ENCODE data around the gene ST6GALNAC5. TPM values are rescaled to one million over a fixed set of nuclear protein-coding genes. Genes with fewer than 3 reads are reported as not detected.
A peak's percentile ranks its signal among the peaks of the same experiment; 100 is the strongest.

The ST6GALNAC5 gene
- total RNA-seq, 1 donor from 2014 or later, result 0.87 TPM

GRCh38 chr1:77056525-77056924 is 189.2 kb downstream of the ST6GALNAC5 start:
- no peak for TF ChIP-seq CTCF (IDR thresholded peaks at IDR 0.05; ENCODE audit: unreplicated experiment)
- Mint-ChIP-seq H3K4me3 (ENCODE audit: unreplicated experiment) (no peak overlapping the region), H3K4me1 (ENCODE audit: unreplicated experiment) (peaks cover 13% of the 10 kb centered on the region), H3K36me3 (ENCODE audit: low read depth, unreplicated experiment) (no peaks in the 10 kb centered on the region), H3K9me3 (ENCODE audit: unreplicated experiment) (no peaks in the 10 kb centered on the region), H3K27me3 (ENCODE audit: unreplicated experiment) (no peaks in the 10 kb centered on the region), H3K27ac (ENCODE audit: unreplicated experiment) (no peak overlapping the region)
- DNase-seq (ENCODE audit: low spot score), result no peak

DNA sequence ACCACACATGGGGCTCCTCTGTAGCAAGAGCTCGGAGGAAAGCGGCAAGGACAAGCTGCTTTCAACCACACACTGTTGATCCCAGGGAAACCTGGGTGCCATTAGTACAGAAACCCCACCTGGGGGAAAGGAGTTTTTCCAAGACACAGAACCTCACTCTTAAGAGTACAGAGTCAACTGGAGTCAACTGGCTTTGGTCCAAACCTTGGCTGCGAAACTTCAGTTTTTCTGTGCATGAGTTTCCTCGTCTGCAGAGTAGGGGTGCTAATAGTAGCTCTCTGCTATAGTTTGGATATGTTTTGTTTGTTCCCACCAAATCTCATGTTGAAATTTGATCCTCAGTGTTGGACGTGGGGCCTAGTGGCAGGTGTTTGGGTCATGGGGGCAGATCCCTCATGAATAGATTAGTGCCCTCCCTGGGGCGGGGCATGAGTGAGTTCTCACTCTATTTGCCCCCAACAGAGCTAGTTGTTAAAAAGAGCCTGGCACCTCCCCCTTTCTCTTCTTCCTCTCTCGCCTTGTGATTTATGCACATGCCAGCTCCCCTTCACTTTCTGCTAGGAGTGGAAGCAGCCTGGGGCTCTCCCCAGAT is 190.8 kb downstream of the ST6GALNAC5 start:
- Mint-ChIP-seq H3K36me3 (ENCODE audit: low read depth, unreplicated experiment) (no peaks in the 10 kb centered on the region), H3K27ac (ENCODE audit: unreplicated experiment) (no peak overlapping the region), H3K27me3 (ENCODE audit: unreplicated experiment) (peaks cover 3% of the 10 kb centered on the region), H3K4me3 (ENCODE audit: unreplicated experiment) (no peak overlapping the region), H3K9me3 (ENCODE audit: unreplicated experiment) (no peaks in the 10 kb centered on the region), H3K4me1 (ENCODE audit: unreplicated experiment) (peaks cover 17% of the 10 kb centered on the region)
- no peak for DNase-seq (ENCODE audit: low spot score)
- no peak for TF ChIP-seq CTCF (IDR thresholded peaks at IDR 0.05; ENCODE audit: unreplicated experiment)

GRCh38 chr1:77060000-77060399 is 192.7 kb downstream of the ST6GALNAC5 start:
- peaks cover 21% of the 10 kb centered on the region for H3K4me1 Mint-ChIP-seq (ENCODE audit: unreplicated experiment)
- no peak for TF ChIP-seq CTCF (IDR thresholded peaks at IDR 0.05; ENCODE audit: unreplicated experiment)
- H3K27ac Mint-ChIP-seq (ENCODE audit: unreplicated experiment), result no peak overlapping the region
- H3K4me3 Mint-ChIP-seq (ENCODE audit: unreplicated experiment), result no peak overlapping the region
- H3K9me3 Mint-ChIP-seq (ENCODE audit: unreplicated experiment), result no peaks in the 10 kb centered on the region
- no peaks in the 10 kb centered on the region for H3K36me3 Mint-ChIP-seq (ENCODE audit: low read depth, unreplicated experiment)
- peak; percentile 52 for DNase-seq (ENCODE audit: low spot score)
- peaks cover 3% of the 10 kb centered on the region for H3K27me3 Mint-ChIP-seq (ENCODE audit: unreplicated experiment)

GRCh38 chr1:77061162-77061561 is 193.9 kb downstream of the ST6GALNAC5 start:
- no peaks in the 10 kb centered on the region for H3K36me3 Mint-ChIP-seq (ENCODE audit: low read depth, unreplicated experiment)
- no peak for DNase-seq (ENCODE audit: low spot score)
- TF ChIP-seq CTCF (IDR thresholded peaks at IDR 0.05; ENCODE audit: unreplicated experiment), result no peak
- H3K4me3 Mint-ChIP-seq (ENCODE audit: unreplicated experiment), result no peak overlapping the region
- peaks cover 21% of the 10 kb centered on the region for H3K4me1 Mint-ChIP-seq (ENCODE audit: unreplicated experiment)
- peaks cover 3% of the 10 kb centered on the region for H3K27me3 Mint-ChIP-seq (ENCODE audit: unreplicated experiment)
- no peaks in the 10 kb centered on the region for H3K9me3 Mint-ChIP-seq (ENCODE audit: unreplicated experiment)
- no peak overlapping the region for H3K27ac Mint-ChIP-seq (ENCODE audit: unreplicated experiment)

DNA sequence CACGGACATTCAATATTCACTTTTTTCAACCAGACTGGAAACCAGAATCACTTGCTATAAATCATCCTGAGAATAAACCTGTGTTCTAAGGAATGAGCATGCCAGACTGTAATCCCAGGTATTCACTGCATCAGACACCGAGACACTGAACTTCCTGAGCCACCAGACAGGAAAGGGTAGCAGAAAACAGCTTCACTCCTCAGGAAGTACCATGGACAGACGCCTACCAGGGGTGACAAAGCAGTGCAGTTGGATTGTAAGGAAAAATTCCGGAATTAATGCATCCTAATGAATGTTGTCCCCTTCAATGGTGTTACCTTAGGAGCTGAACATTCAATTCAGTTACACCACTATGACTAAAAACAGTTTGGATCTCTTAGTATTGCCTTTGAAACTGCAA is 195.8 kb downstream of the ST6GALNAC5 start:
- Mint-ChIP-seq H3K4me1 (ENCODE audit: unreplicated experiment) (peaks cover 12% of the 10 kb centered on the region), H3K9me3 (ENCODE audit: unreplicated experiment) (no peaks in the 10 kb centered on the region), H3K27ac (ENCODE audit: unreplicated experiment) (no peak overlapping the region), H3K36me3 (ENCODE audit: low read depth, unreplicated experiment) (no peaks in the 10 kb centered on the region), H3K27me3 (ENCODE audit: unreplicated experiment) (peaks cover 3% of the 10 kb centered on the region), H3K4me3 (ENCODE audit: unreplicated experiment) (no peak overlapping the region)
- peak; percentile 43 for DNase-seq (ENCODE audit: low spot score)
- no peak for TF ChIP-seq CTCF (IDR thresholded peaks at IDR 0.05; ENCODE audit: unreplicated experiment)

Data from endothelial cell (in vitro differentiated cells).